ENCODE measurements around the gene PTPRCAP.

Gene PTPRCAP

GRCh38 chr11:67423891-67424613 is 13.4 kb downstream of the PTPRCAP start:
- no peak for DNase-seq

GRCh38 chr11:67423466-67423865 is 14.0 kb downstream of the PTPRCAP start:
- no peak for DNase-seq

GRCh38 chr11:67422891-67423290 is 14.6 kb downstream of the PTPRCAP start:
- no peak for DNase-seq

- no peak for DNase-seq
Observed at GRCh38 chr11:67421430-67422031, 16.0 kb downstream of the PTPRCAP start.

- peak; percentile 79 for DNase-seq
Observed at GRCh38 chr11:67420646-67421429, 16.6 kb downstream of the PTPRCAP start.

- no peak for DNase-seq
Observed at GRCh38 chr11:67420147-67420645, 17.3 kb downstream of the PTPRCAP start.

- no peak for DNase-seq
Observed at GRCh38 chr11:67419325-67420049, 18.0 kb downstream of the PTPRCAP start.

GRCh38 chr11:67418476-67419281 is 18.8 kb downstream of the PTPRCAP start:
- peak; percentile 28 for DNase-seq

- no peak for DNase-seq
Observed at GRCh38 chr11:67417425-67417824, 20.1 kb downstream of the PTPRCAP start.

GRCh38 chr11:67416416-67417335 is 20.8 kb downstream of the PTPRCAP start:
- DNase-seq, result peak; percentile 41

- no peak for DNase-seq
Observed at GRCh38 chr11:67415501-67416304, 21.8 kb downstream of the PTPRCAP start, which contains the start of gene CARNS1. Gene CARNS1 (plus strand): TSS chr11:67415678. CDS start chr11:67416200, 522 bp downstream.

GRCh38 chr11:67413266-67413849 is 24.1 kb downstream of the PTPRCAP start:
- no peak for DNase-seq

- no peak for DNase-seq
Observed at GRCh38 chr11:67412495-67413179, 24.8 kb downstream of the PTPRCAP start.

- DNase-seq, result no peak
Observed at GRCh38 chr11:67411785-67412152, 25.7 kb downstream of the PTPRCAP start.

- DNase-seq, result no peak
Observed at GRCh38 chr11:67410984-67411784, 26.3 kb downstream of the PTPRCAP start.

- no peak for DNase-seq
Observed at GRCh38 chr11:67410369-67410831, 27.1 kb downstream of the PTPRCAP start.

- DNase-seq, result no peak
Observed at GRCh38 chr11:67409781-67410368, 27.6 kb downstream of the PTPRCAP start.

- no peak for DNase-seq
Observed at GRCh38 chr11:67409261-67409666, 28.2 kb downstream of the PTPRCAP start.
